GM12865 (cell line): ENCODE results near the gene MSL1.
A peak's percentile ranks its signal among the peaks of the same experiment; 100 is the strongest.

Source experiments
- DNase-seq: peaks from one replicate; pipeline ENCODE4 v3.0.0; 2010; ENCODE audit warnings: low read depth
- H3K4me3 ChIP-seq: 2 replicates; pipeline ENCODE4 v1.5.1; 2011; ENCODE audit warnings: mild to moderate bottlenecking, low read depth, low read length, control low read depth
- CTCF ChIP-seq: IDR thresholded peaks from 2 replicates; pipeline ENCODE4 v1.5.1; 2011; ENCODE audit warnings: low read length, control low read depth, low read depth, inconsistent platforms; ENCODE audit not compliant: insufficient read depth; ENCODE audit errors: missing control alignments

Gene MSL1

GRCh38 chr17:40106760-40107521 is 14.8 kb upstream of the MSL1 start:
- no peak overlapping the region for H3K4me3 ChIP-seq
- TF ChIP-seq CTCF: no peak
- no peak for DNase-seq

- DNase-seq: peak; percentile 59
- H3K4me3 ChIP-seq: no peak overlapping the region
- no peak for TF ChIP-seq CTCF
Measured at GRCh38 chr17:40107522-40108174, 14.1 kb upstream of the MSL1 start.

GRCh38 chr17:40108970-40109824 is 12.6 kb upstream of the MSL1 start:
- no peak for TF ChIP-seq CTCF
- H3K4me3 ChIP-seq: no peak overlapping the region
- DNase-seq: no peak

- no peak overlapping the region for H3K4me3 ChIP-seq
- TF ChIP-seq CTCF: no peak
- no peak for DNase-seq
Measured at GRCh38 chr17:40110026-40110845, 11.5 kb upstream of the MSL1 start.

GRCh38 chr17:40111221-40112128 is 10.3 kb upstream of the MSL1 start:
- no peak overlapping the region for H3K4me3 ChIP-seq
- TF ChIP-seq CTCF: peak; percentile 70
- DNase-seq: peak; percentile 88
